DOHH2 (cell line): ENCODE results near the gene SHANK2.

ENCODE experiments used
- H3F3A ChIP-seq: fragments of 200-600 bp; sonication (generic), shearing (Covaris generic); 2 replicates; pipeline ENCODE4 v1.6.0; 2016; ENCODE audit warnings: antibody characterized with exemption, mild to moderate bottlenecking; ENCODE audit not compliant: control insufficient read depth, insufficient read depth
- H3K27ac ChIP-seq: fragments of 200-600 bp; sonication (generic); 2 replicates; pipeline ENCODE4 v1.5.1; 2014; ENCODE audit warnings: low read depth, mild to moderate bottlenecking, low read length, moderate library complexity
- H3K27me3 ChIP-seq: fragments of 200-600 bp; sonication (generic); 2 replicates; pipeline ENCODE4 v1.6.1; 2014; ENCODE audit warnings: mild to moderate bottlenecking, low read length, mixed read lengths; ENCODE audit not compliant: control insufficient read depth
- H3K36me3 ChIP-seq: fragments of 200-600 bp; sonication (generic); 2 replicates; pipeline ENCODE4 v1.6.1; 2014; ENCODE audit warnings: mild to moderate bottlenecking, low read length, moderate library complexity, mixed read lengths; ENCODE audit not compliant: control insufficient read depth
- H3K4me1 ChIP-seq: fragments of 200-600 bp; sonication (generic); 2 replicates; pipeline ENCODE4 v1.6.1; 2014; ENCODE audit warnings: mild to moderate bottlenecking, low read length, mixed read lengths; ENCODE audit not compliant: control insufficient read depth
- H3K4me2 ChIP-seq: fragments of 200-600 bp; sonication (generic); 2 replicates; pipeline ENCODE4 v1.6.0; 2014; ENCODE audit warnings: mild to moderate bottlenecking, low read length, moderate library complexity
- H3K4me3 ChIP-seq: fragments of 200-600 bp; sonication (generic); 2 replicates; pipeline ENCODE4 v1.5.1; 2014; ENCODE audit warnings: mild to moderate bottlenecking, low read length, mixed read lengths
- H3K79me2 ChIP-seq: fragments of 200-600 bp; sonication (generic); 2 replicates; pipeline ENCODE4 v1.6.1; 2014; ENCODE audit warnings: mild to moderate bottlenecking, low read length, mixed read lengths; ENCODE audit not compliant: control insufficient read depth
- H3K9me2 ChIP-seq: fragments of 200-600 bp; sonication (generic); replicated peaks from 2 replicates; pipeline ENCODE4 v1.6.1; 2014; ENCODE audit warnings: mild to moderate bottlenecking, low read length, mixed read lengths; ENCODE audit not compliant: control insufficient read depth
- H3K9me3 ChIP-seq: fragments of 200-600 bp; sonication (generic); 2 replicates; pipeline ENCODE4 v1.6.1; 2014; ENCODE audit warnings: antibody characterized with exemption, low read length, mixed read lengths; ENCODE audit not compliant: control insufficient read depth, insufficient read depth
- H4K20me1 ChIP-seq: fragments of 200-600 bp; sonication (generic); 2 replicates; pipeline ENCODE4 v1.6.0; 2014; ENCODE audit warnings: low read depth, mild to moderate bottlenecking, antibody characterized with exemption, low read length, moderate library complexity; ENCODE audit not compliant: control insufficient read depth, insufficient read depth
- EZH2phosphoT487 ChIP-seq: fragments of 200-600 bp; sonication (generic); IDR thresholded peaks from 2 replicates; pipeline ENCODE4 v1.6.1; 2017; ENCODE audit warnings: borderline replicate concordance, mild to moderate bottlenecking, antibody characterized with exemption, low read length, moderate library complexity, mixed read lengths
- TF ChIP-seq, protein P1 (sequence below): fragments of 200-600 bp; sonication (generic); IDR thresholded peaks from one replicate; pipeline ENCODE4 v1.5.1; 2014; ENCODE audit warnings: antibody characterized with exemption, mild to moderate bottlenecking, low read depth, low read length; ENCODE audit not compliant: poor library complexity, severe bottlenecking

SHANK2 gene

DNA sequence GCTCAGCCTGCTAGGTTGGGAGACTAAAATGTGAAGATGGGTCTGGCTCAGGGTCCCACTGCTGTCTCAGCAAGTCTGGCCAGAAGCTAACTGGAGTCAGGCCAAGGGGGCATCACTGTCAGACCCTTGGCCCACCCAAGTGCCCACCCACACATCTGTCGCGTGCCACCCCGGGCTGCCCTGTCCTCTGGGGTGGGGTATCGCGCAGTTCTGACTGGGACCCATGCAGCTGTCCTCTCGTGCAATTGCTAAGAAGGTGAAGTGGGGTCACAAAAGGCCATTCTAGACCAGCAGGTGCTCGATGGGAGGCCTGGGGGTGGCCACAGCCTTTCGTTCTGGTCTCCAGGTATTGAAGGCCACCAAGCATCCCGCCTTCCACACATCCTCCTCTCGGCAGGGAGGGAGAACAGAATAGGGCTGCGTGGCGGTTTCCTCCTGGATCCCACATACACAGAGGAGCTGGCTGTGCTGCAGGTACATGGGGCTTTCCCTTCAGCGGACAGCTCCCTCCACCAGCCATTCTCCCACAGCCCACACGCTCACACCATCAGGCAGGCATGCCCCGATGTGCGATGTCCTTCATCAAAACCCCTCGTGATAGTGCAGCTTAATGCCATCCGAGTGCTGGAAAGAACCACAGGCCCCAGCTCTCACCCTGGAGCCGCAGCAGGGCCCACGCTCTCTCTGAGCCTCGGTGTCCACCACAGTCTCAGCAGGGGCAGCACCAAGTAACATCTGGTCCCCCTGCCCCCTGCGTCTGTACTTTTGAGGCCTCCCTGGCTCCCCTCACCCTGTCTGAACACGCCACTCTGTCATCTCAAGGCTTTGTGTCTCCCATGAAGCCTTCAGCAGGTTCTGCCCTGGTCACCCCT, 37.6 kb downstream of the SHANK2 start:
- H3K9me3 ChIP-seq, result no peaks in the 10 kb centered on the region
- H3K4me1 ChIP-seq, result peaks cover 22% of the 10 kb centered on the region
- no peaks in the 10 kb centered on the region for H4K20me1 ChIP-seq
- TF ChIP-seq, protein P1, sequence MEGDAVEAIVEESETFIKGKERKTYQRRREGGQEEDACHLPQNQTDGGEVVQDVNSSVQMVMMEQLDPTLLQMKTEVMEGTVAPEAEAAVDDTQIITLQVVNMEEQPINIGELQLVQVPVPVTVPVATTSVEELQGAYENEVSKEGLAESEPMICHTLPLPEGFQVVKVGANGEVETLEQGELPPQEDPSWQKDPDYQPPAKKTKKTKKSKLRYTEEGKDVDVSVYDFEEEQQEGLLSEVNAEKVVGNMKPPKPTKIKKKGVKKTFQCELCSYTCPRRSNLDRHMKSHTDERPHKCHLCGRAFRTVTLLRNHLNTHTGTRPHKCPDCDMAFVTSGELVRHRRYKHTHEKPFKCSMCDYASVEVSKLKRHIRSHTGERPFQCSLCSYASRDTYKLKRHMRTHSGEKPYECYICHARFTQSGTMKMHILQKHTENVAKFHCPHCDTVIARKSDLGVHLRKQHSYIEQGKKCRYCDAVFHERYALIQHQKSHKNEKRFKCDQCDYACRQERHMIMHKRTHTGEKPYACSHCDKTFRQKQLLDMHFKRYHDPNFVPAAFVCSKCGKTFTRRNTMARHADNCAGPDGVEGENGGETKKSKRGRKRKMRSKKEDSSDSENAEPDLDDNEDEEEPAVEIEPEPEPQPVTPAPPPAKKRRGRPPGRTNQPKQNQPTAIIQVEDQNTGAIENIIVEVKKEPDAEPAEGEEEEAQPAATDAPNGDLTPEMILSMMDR, result no peak
- no peak for TF ChIP-seq EZH2phosphoT487
- no peaks in the 10 kb centered on the region for H3K9me2 ChIP-seq
- no peaks in the 10 kb centered on the region for H3K79me2 ChIP-seq
- H3F3A ChIP-seq, result no peaks in the 10 kb centered on the region
- H3K27ac ChIP-seq, result no peak overlapping the region
- H3K4me3 ChIP-seq, result no peak overlapping the region
- no peak overlapping the region for H3K4me2 ChIP-seq
- no peaks in the 10 kb centered on the region for H3K36me3 ChIP-seq
- peaks cover 5% of the 10 kb centered on the region; the same call in 1 of the 2 replicates for H3K27me3 ChIP-seq

DNA sequence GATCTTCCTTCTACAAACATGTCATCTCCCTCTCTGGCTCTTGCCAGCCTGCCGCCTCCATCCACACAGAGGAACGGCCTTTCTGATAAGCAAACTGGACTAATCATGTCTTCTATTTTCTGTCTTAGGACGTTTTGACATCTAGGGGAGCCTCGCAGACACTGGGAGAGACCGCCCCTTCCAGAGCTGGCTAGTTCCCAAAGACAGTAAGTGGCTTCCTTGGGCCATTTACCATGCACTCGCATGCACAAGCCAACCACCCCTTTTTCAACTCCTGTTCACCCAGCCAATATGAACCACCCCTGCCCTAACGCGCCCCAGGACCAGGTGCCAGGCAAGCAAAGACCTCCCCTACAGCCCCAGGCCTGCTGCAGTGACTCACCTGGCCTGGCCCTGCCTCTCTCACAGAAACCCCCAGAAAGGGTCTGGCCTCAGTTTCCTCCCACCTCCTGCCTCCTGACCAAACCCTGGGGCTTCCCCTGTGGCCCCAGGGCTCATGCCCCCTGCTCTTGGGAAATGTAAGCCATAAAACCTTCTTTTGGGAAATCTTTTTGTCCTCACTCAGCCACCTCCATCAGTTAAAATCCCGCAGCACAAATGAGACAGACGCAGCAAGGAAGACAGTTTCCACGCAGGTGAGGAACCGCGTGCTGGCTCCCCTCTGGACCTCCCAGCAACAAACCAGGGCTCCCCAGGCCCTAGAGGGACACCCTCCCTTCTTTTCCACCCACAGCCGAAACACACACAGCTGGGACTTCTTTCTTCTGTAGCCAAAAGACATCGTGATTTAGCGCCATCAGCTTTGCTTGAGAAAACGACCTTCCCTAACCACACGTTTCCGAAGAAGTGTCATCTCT, 38.5 kb downstream of the SHANK2 start:
- no peak overlapping the region for H3K4me2 ChIP-seq
- H3K27ac ChIP-seq, result no peak overlapping the region
- no peaks in the 10 kb centered on the region for H3K79me2 ChIP-seq
- H3K9me2 ChIP-seq, result no peaks in the 10 kb centered on the region
- H4K20me1 ChIP-seq, result no peaks in the 10 kb centered on the region
- no peak for TF ChIP-seq EZH2phosphoT487
- TF ChIP-seq, protein P1, result no peak
- peaks cover 24% of the 10 kb centered on the region for H3K4me1 ChIP-seq
- H3K36me3 ChIP-seq, result no peaks in the 10 kb centered on the region
- no peaks in the 10 kb centered on the region for H3F3A ChIP-seq
- no peak overlapping the region for H3K4me3 ChIP-seq
- H3K9me3 ChIP-seq, result peaks cover 2% of the 10 kb centered on the region; the same call in 1 of the 2 replicates
- H3K27me3 ChIP-seq, result peaks cover 5% of the 10 kb centered on the region; the same call in 1 of the 2 replicates

- Histone ChIP-seq H3K4me1 (peaks cover 17% of the 10 kb centered on the region), H3K4me2 (no peak overlapping the region), H3K9me2 (no peaks in the 10 kb centered on the region), H3K9me3 (peaks cover 11% of the 10 kb centered on the region), H3K79me2 (no peaks in the 10 kb centered on the region), H3K36me3 (no peaks in the 10 kb centered on the region), H3K27ac (no peak overlapping the region), H3K27me3 (peaks cover 5% of the 10 kb centered on the region; the same call in 1 of the 2 replicates), H3F3A (no peaks in the 10 kb centered on the region), H3K4me3 (no peak overlapping the region), H4K20me1 (no peaks in the 10 kb centered on the region)
- no peak for TF ChIP-seq EZH2phosphoT487
- TF ChIP-seq, protein P1, result no peak
These were observed 39.4 kb downstream of the SHANK2 start for GRCh38 chr11:71212871-71213559.
